ENCODE results near the gene SZT2. TPM values are rescaled to one million over a fixed set of nuclear protein-coding genes. Genes with fewer than 3 reads are reported as not detected.

Gene SZT2
- polyA plus RNA-seq, 1 experiment, result 9.4 TPM

DNA sequence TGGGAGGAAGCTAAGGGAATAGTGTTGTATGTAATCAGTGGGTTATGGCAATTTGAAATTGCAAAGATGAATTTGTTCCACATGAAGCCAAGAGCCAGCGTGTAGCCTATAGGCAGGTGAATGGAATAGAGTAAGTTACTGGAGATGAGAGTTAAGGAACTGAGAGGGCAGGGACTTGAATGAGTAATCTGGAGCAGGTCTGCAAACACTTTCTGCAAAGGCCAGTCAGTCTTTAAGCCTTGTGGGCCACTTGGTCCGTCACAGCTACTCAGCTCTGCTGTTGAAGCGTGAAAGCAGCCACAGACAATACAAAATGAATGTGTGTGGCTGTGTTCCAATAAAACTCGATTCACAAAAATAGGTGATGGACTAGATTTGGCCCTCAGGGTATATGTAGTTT, 29.2 kb downstream of the SZT2 start:
- TF ChIP-seq, protein P1, sequence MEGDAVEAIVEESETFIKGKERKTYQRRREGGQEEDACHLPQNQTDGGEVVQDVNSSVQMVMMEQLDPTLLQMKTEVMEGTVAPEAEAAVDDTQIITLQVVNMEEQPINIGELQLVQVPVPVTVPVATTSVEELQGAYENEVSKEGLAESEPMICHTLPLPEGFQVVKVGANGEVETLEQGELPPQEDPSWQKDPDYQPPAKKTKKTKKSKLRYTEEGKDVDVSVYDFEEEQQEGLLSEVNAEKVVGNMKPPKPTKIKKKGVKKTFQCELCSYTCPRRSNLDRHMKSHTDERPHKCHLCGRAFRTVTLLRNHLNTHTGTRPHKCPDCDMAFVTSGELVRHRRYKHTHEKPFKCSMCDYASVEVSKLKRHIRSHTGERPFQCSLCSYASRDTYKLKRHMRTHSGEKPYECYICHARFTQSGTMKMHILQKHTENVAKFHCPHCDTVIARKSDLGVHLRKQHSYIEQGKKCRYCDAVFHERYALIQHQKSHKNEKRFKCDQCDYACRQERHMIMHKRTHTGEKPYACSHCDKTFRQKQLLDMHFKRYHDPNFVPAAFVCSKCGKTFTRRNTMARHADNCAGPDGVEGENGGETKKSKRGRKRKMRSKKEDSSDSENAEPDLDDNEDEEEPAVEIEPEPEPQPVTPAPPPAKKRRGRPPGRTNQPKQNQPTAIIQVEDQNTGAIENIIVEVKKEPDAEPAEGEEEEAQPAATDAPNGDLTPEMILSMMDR (IDR thresholded peaks at IDR 0.05; ENCODE audit: low read depth, low read length), result no peak
- H3K4me3 ChIP-seq (ENCODE audit: low read depth, low read length), result no peak overlapping the region
- H3K9me3 ChIP-seq (ENCODE audit: control insufficient read depth, insufficient read depth, low read length), result no peaks in the 10 kb centered on the region
- H3K27ac ChIP-seq (ENCODE audit: low read depth, low read length), result no peak overlapping the region
- DNase-seq (ENCODE audit: low read depth, low spot score), result no peak
- ChIA-PET CTCF (interaction anchor here (0.7 kb wide), 1 partner anchor 16 kb away, joined by 7 read pairs; no protein-coding TSS in a partner anchor), POLR2A (no interaction called here)
- H3K27me3 ChIP-seq (ENCODE audit: control insufficient read depth, insufficient read depth, low read length), result no peaks in the 10 kb centered on the region

DNA sequence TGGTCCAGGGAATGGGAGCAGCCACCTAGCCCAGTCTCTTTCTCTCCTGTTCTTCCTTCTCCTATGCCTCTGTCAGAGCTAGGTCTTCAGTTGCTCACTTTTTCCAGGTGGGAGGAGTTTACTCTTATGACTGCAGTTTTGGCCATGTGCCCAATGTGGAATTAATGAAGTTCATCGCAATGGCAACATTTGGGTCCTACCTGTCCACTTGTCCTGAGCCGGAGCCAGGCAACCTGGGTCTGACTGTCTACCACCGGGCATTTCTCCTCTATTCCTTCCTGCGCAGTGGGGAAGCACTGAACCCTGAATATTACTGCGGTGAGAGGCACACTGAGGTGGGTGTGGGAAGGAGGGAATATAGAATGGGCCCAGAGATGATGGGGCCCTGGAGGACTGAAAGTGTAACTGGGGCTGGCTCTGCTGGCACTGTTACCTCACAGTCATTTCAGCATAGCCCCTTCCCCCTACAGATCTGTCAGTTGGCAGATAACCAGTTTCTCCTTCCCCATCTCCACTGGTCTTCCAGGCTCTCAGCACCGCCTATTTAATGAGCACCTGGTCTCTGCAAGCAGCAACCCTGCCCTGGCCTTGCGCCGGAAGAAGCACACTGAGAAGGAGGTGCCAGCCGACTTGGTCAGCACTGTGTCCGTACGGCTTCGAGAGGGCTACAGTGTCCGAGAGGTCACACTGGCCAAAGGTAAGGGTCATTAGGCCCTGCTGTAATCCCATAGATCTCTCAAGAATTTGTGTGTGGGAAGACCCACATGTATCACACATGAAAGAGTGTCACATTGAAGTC, 30.1 kb downstream of the SZT2 start:
- TF ChIP-seq, protein P1 (IDR thresholded peaks at IDR 0.05; ENCODE audit: low read depth, low read length), result no peak
- Histone ChIP-seq H3K27ac (ENCODE audit: low read depth, low read length) (no peak overlapping the region), H3K27me3 (ENCODE audit: control insufficient read depth, insufficient read depth, low read length) (no peaks in the 10 kb centered on the region), H3K4me3 (ENCODE audit: low read depth, low read length) (no peak overlapping the region), H3K9me3 (ENCODE audit: control insufficient read depth, insufficient read depth, low read length) (no peaks in the 10 kb centered on the region)
- ChIA-PET POLR2A (no interaction called here), CTCF (no interaction called here)
- no peak for DNase-seq (ENCODE audit: low read depth, low spot score)

DNA sequence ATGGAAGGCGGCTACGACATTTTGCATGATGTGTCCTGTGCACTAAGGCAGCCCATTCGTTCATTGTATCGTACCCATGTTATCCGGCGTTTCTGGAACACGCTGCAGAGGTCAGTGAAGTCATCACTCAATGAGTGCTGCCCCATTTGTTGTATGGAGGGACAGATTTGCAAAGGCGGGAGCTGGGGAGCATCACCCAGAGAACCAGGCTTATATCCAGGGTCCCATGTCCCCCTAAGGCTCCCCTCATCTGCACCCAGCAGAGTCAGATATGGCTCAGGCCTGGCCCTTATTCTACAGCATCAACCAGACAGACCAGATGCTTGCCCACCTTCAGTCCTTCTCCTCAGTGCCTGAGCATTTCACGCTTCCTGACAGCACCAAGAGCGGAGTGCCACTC, 31.2 kb downstream of the SZT2 start:
- Histone ChIP-seq H3K9me3 (ENCODE audit: control insufficient read depth, insufficient read depth, low read length) (no peaks in the 10 kb centered on the region), H3K27me3 (ENCODE audit: control insufficient read depth, insufficient read depth, low read length) (no peaks in the 10 kb centered on the region), H3K4me3 (ENCODE audit: low read depth, low read length) (no peak overlapping the region), H3K27ac (ENCODE audit: low read depth, low read length) (no peak overlapping the region)
- TF ChIP-seq, protein P1 (IDR thresholded peaks at IDR 0.05; ENCODE audit: low read depth, low read length), result no peak
- ChIA-PET POLR2A (no interaction called here), CTCF (no interaction called here)
- no peak for DNase-seq (ENCODE audit: low read depth, low spot score)

DNA sequence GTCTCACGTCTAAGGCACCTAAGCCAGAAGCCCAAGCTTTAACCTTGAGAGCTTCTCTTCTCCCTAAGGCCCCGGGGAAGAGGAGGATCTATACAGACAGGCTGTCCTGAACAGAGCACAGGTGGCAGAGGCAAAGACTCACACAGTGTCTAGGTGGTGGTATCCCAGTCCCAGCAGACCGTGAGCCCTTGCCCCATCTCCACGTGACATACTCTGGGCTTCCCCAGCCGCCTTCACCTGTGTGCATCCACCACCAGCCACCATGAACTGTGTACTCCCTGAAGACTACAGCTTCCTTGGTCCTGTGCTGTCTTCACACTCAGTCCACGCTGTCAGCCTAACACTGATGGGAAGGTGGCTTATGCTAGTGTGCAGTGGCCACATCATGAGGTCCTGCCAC, 31.7 kb downstream of the SZT2 start:
- H3K27me3 ChIP-seq (ENCODE audit: control insufficient read depth, insufficient read depth, low read length), result no peaks in the 10 kb centered on the region
- no peak overlapping the region for H3K4me3 ChIP-seq (ENCODE audit: low read depth, low read length)
- H3K9me3 ChIP-seq (ENCODE audit: control insufficient read depth, insufficient read depth, low read length), result no peaks in the 10 kb centered on the region
- POLR2A ChIA-PET, result no interaction called here
- no peak overlapping the region for H3K27ac ChIP-seq (ENCODE audit: low read depth, low read length)
- CTCF ChIA-PET, result no interaction called here
- TF ChIP-seq, protein P1 (IDR thresholded peaks at IDR 0.05; ENCODE audit: low read depth, low read length), result no peak
- no peak for DNase-seq (ENCODE audit: low read depth, low spot score)

DNA sequence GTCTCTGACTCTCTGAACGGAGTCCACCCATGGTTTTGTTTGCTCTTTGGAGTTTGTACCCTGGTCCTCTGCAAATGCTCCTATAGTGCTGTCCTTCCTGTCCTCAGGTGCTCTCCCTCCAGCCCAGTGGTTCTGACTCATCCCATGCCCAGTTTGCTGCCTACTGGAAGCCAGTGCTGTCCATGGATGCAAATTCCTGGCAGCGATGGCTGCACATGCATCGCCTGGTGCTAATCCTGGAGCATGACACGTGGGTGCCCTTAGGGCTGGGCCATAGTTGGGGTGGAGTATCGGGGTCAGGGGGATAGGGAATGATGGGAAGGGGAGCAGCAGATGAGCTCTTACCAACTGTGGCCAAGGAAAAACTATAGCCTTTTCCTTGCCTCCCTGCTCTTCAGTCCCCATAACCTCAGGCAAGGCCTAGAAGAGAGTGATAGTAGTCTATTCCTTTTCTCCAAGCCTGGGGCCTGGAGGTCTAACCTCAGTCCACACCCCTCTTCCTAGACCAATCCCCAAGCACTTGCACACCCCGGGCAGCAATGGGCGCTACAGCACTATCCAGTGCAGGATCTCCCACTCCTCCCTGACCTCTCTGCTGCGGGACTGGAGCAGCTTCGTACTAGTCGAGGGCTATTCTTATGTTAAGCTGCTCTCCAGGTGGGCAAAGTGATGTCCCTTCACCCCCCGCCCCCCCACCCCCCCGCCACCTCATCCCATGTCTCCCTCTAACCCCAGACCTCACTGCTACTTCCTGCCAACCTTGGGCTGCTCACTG, 32.5 kb downstream of the SZT2 start:
- H3K9me3 ChIP-seq (ENCODE audit: control insufficient read depth, insufficient read depth, low read length), result no peaks in the 10 kb centered on the region
- no peaks in the 10 kb centered on the region for H3K27me3 ChIP-seq (ENCODE audit: control insufficient read depth, insufficient read depth, low read length)
- H3K27ac ChIP-seq (ENCODE audit: low read depth, low read length), result no peak overlapping the region
- TF ChIP-seq, protein P1 (IDR thresholded peaks at IDR 0.05; ENCODE audit: low read depth, low read length), result no peak
- CTCF ChIA-PET, result no interaction called here
- no peak for DNase-seq (ENCODE audit: low read depth, low spot score)
- no peak overlapping the region for H3K4me3 ChIP-seq (ENCODE audit: low read depth, low read length)
- POLR2A ChIA-PET, result no interaction called here

Data from AG04450 (cell line).